Activated naive CD8-positive, alpha-beta T cell treated with anti-CD3 and anti-CD28 coated beads for 36 hours (primary cell): Measurements from ENCODE around the gene NTSR1. TPM values are rescaled to one million over a fixed set of nuclear protein-coding genes. Genes with fewer than 3 reads are reported as not detected.
A peak's percentile ranks its signal among the peaks of the same experiment; 100 is the strongest.

ENCODE experiments used
- DNase-seq: peaks from one replicate; pipeline ENCODE4 v3.0.0; 2021
- H3K27ac Mint-ChIP-seq: one replicate; pipeline ENCODE4 v1.8.0; 2022; ENCODE audit warnings: mild to moderate bottlenecking, moderate library complexity, mixed read lengths
- H3K27me3 Mint-ChIP-seq: one replicate; pipeline ENCODE4 v1.8.0; 2022; ENCODE audit warnings: mild to moderate bottlenecking, mixed read lengths
- H3K36me3 Mint-ChIP-seq: one replicate; pipeline ENCODE4 v1.8.0; 2021; ENCODE audit warnings: mild to moderate bottlenecking, mixed read lengths
- H3K4me1 Mint-ChIP-seq: one replicate; pipeline ENCODE4 v1.8.0; 2021; ENCODE audit warnings: mixed read lengths
- H3K4me3 Mint-ChIP-seq: one replicate; pipeline ENCODE4 v1.8.0; 2022; ENCODE audit warnings: mild to moderate bottlenecking, moderate library complexity, mixed read lengths
- H3K9me3 Mint-ChIP-seq: one replicate; pipeline ENCODE4 v1.8.0; 2022; ENCODE audit warnings: mixed read lengths
- total RNA-seq, 2 experiments: library from RNA; stranded (reverse); gene quantifications; one replicate each; pipeline ENCODE4 v1.2.3, GENCODE V29; 2021

Gene NTSR1
- total RNA-seq, 2 experiments from 2014 or later, result not detected

DNA sequence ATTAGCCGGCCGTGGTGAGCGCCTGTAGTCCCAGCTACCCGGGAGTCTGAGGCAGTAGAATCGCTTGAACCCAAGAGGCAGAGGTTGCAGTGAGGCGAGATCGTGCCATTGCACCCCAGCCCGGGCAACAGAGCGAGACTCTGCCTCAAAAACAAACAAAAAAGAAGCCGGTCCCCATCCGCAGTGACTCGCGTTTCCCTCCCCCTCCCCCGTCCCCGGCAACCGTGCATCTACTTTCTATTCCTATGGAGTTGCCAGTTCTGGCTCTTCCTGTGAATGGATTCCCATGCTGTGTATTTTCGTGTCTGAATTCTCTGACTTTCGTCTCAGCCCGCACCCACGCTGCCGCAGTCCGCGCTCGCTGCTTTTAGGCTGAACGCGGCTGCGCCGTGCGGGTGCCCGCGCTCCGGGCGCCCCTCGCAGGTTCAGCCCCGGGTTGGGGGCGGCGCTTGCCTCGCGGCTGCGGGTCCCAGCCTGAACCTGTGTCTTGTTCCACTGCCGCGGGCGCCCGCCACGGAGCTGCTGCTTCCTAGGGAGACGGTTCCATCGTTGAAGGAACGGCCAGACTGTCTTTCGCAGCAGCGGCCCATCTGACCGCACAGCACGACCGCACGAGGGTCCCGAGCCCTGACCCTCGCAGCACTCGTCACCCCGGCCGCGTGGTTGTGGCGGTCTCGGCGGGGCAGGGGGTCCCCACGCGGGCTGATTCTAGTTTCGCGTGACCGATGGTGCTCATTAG is 86.6 kb downstream of the NTSR1 start:
- Mint-ChIP-seq H3K9me3 (no peaks in the 10 kb centered on the region), H3K27me3 (no peaks in the 10 kb centered on the region), H3K27ac (peak overlapping the region; percentile 85), H3K4me1 (peaks cover 36% of the 10 kb centered on the region), H3K4me3 (peak overlapping the region; percentile 84), H3K36me3 (peaks cover 11% of the 10 kb centered on the region)
- peak; percentile 85 for DNase-seq

DNA sequence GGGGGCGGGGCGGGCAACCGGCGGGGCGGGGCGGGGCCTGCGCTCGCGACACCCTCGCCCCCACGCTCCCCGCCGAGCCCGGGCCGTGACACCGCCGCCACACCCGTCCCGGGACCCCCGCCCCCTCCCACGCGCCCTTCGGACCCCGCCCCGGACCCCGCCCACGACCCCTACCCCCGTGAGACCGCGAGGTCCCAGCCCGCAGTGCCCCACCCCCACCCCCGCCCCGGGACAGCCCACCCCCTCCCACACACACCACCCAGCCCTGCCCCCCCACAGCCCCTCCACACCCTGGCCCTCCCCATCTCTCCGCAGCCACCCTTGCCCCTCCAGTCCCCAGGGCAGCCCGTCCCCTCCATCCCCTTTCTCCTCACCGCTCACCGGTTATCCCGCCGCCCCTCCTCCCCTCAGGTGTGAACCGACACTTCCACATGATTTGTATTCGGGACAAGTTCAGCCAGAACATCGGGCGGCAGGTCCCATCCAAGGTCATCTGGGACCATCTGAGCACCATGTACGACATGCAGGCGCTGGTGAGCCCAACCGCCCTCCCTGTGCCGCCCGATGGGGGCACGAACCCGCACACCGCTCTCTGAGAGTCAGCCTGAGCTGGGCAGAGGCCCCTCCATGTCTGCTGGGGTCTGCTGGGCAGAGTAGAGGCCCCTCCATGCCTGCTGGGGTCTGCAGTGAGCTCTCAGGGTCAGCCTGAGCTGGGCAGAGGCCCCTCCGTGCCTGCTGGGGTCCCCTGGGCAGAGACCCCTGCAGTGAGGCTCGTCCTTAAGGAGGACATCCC is 88.3 kb downstream of the NTSR1 start:
- peaks cover 28% of the 10 kb centered on the region for H3K4me1 Mint-ChIP-seq
- H3K27me3 Mint-ChIP-seq, result no peaks in the 10 kb centered on the region

DNA sequence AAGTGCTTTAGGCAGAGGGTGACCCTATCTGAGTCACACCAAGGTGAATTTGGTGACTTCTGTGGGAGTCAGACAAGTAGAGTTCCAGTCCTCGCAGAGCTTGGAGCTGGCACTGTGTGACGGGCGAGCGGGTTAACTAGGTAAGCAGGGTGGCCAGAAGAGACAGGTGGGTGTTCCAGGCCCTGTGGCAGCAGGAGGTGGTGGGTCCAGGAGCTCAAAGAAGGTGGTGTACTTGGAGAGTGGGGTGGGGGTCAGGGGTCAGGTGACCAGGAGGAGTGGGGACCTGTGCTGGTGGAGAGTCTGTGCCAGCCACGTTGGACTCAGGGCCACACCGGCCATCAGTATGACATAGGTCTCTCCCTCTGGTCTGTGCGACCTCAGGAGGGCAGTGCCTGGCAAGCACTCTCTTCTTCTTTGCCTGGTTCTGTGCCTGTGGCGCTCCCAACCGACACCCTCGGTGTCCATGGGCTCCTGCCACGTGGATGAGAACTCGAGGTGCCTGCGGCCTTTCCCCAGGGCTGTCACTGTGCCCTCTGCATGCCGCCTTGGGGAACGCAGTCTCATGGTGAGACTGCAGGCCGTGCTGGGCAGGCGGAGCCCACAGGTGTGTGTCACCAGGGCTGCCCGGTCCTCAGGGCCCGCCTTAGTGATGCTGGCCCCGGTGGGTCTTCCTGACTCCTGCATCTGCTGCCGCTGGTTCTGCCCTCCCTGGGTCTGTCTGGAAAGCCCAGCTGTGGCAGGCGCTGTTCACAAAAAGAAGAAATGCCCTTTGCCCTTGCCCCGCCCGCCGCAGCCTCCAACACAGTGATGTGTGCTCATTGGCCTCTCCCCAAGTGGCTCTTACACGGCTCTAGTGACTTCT is 89.3 kb downstream of the NTSR1 start:
- peak overlapping the region; percentile 87 for H3K27ac Mint-ChIP-seq
- peak overlapping the region; percentile 91 for H3K4me3 Mint-ChIP-seq
- no peaks in the 10 kb centered on the region for H3K27me3 Mint-ChIP-seq
- no peak for DNase-seq
- peaks cover 11% of the 10 kb centered on the region for H3K36me3 Mint-ChIP-seq
- peaks cover 26% of the 10 kb centered on the region for H3K4me1 Mint-ChIP-seq
- H3K9me3 Mint-ChIP-seq, result no peaks in the 10 kb centered on the region

More for the DNA sequence above, 88.3 kb downstream of the NTSR1 start:
- no peaks in the 10 kb centered on the region for H3K9me3 Mint-ChIP-seq
- H3K27ac Mint-ChIP-seq, result peak overlapping the region; percentile 87
- peak overlapping the region; percentile 91 for H3K4me3 Mint-ChIP-seq
- peaks cover 11% of the 10 kb centered on the region for H3K36me3 Mint-ChIP-seq
- no peak for DNase-seq

DNA sequence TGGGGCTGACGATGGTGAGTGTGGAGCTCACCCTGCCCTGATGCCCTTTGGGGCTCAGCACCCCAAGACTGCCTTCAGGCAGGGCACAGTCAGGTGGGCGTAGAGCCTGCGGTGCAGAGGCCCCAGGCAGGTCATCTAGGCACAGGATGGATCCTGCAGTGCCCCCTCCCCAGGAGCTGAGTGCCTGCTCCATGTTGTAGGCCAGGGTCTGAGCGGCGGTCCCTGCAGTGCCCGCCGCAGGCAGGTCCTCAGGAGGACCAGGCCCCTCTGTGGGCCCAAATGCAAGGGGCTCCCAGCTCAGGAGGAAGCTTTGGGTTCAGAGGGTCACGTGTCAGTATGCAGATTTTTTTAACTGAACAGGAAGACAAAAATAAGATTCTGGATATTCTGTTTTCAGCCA is 90.4 kb downstream of the NTSR1 start:
- no peak overlapping the region for H3K4me3 Mint-ChIP-seq
- H3K4me1 Mint-ChIP-seq, result peaks cover 19% of the 10 kb centered on the region
- H3K36me3 Mint-ChIP-seq, result peaks cover 11% of the 10 kb centered on the region
- H3K9me3 Mint-ChIP-seq, result no peaks in the 10 kb centered on the region
- no peak overlapping the region for H3K27ac Mint-ChIP-seq
- no peak for DNase-seq
- no peaks in the 10 kb centered on the region for H3K27me3 Mint-ChIP-seq

DNA sequence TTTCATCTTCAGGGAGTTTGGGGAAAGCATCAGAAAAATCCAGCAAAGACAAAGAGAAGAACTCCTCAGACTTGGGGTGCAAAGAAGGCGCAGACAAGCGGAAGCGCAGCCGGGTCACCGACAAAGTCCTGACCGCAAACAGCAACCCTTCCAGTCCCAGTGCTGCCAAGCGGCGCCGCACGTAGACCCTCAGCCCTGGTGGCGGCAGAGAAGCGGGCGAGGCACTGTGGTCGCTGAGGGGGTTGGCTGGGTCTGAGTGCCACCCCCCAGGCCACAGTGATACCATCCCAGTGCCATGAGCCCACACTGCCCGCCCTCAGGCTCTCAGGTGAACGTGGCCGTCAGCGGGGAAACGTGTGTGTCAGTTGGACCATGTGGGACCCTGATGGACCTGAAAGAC is 90.8 kb downstream of the NTSR1 start:
- H3K27ac Mint-ChIP-seq, result no peak overlapping the region
- no peak for DNase-seq
- H3K9me3 Mint-ChIP-seq, result no peaks in the 10 kb centered on the region
- no peak overlapping the region for H3K4me3 Mint-ChIP-seq
- peaks cover 11% of the 10 kb centered on the region for H3K36me3 Mint-ChIP-seq
- no peaks in the 10 kb centered on the region for H3K27me3 Mint-ChIP-seq
- H3K4me1 Mint-ChIP-seq, result peaks cover 22% of the 10 kb centered on the region

DNA sequence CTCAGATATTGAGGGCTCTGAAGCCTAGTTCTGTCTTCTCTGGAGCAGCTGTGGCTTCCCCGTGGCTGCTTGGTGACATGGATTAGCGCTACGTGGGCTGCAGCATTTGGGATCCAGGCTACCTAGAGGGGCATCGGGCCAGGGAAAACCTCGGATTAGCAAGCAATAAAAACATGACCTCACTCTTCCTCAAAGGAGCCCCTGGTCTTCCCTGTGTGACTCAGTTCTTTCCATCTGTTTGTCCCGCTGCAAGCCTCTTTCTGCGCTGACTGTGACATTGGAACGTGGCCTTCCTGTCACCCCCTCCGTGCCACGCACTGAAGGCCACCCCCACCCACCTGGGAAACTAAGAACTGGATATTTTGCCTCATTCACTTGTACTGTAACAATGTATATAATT is 91.2 kb downstream of the NTSR1 start:
- Mint-ChIP-seq H3K36me3 (peaks cover 13% of the 10 kb centered on the region), H3K27ac (no peak overlapping the region), H3K4me3 (no peak overlapping the region), H3K9me3 (no peaks in the 10 kb centered on the region), H3K27me3 (no peaks in the 10 kb centered on the region), H3K4me1 (peaks cover 18% of the 10 kb centered on the region)
- no peak for DNase-seq

DNA sequence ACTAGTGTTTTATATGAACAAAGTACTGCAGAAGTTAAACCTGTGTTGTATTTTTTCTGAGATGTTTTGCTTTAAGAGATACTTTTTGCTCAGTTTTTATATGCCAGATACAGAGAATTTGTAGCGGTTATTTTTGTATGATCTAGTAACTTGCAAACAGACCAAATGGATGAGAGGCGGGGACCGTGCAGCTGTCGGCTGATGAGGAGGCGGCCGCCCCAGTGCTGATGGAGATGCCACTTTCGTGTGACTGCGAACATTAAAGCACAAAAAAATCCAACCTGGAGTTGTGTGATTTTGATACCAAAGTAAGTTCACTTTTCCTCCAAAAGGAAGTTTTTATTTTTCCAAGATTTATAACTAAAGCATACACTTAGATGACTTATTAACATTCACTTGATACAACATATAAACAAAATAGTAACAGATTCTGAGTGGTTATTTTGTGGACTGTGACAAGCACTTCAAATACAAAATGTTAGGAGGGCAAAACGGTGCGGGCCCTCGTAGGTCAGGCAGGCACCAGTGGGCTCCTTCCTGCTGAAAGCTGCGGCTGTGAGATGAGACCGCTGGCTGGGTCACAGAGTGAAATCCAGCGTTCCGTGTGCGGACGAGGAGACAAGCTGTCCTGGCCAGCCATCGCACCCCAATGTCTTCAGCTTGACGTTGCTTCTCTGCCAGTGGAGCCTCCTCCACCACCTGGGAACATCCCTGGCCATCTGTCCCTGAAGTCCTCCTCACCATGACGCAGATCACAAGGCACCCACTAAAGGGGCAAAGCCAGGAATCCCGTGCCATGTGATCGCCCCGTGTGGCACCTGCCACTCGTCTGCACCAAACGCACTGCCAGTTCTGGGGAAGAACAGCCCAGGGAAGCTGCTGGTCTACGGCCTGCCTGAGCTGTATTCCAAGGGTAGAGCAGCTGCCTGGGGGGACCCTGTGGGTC is 92.0 kb downstream of the NTSR1 start:
- Mint-ChIP-seq H3K27ac (no peak overlapping the region), H3K27me3 (no peaks in the 10 kb centered on the region)

DNA sequence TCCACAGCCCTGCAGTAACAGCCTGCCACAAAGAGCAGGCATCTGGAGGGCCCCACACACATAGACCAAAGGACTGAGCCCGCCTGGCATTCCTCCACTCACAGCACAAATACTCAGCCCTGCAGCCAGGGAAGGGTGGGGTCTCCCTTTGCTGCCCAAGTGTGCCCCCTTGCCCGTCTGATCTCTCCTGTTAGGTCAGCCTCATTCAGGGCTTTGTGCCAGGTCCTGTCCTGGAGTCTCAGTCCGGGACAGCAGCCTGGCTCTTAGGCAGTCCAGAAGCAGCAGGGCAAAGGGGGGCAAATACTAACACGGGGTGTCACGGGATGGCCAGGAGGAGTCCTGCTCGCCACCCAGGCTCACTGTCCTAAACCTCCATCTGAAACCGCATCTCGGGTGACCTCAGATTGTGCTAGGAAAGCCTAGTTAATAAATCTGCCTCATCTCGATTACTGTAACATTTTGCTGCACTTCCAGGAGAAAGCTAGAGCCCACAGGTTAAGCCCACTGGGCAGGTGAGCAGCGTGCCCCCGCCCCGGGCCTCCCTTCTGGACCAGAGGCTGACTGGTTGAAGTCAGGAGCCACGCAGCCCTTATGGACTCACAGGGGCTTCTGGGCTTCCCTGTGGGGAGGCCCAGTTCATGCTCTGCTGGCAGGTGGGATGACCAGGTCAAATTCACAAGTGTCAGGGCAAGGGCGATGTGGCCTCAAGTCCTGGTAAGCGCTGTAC is 92.8 kb downstream of the NTSR1 start:
- no peaks in the 10 kb centered on the region for H3K27me3 Mint-ChIP-seq
- no peak overlapping the region for H3K27ac Mint-ChIP-seq
- peaks cover 21% of the 10 kb centered on the region for H3K4me1 Mint-ChIP-seq
- no peak for DNase-seq
- H3K36me3 Mint-ChIP-seq, result peaks cover 19% of the 10 kb centered on the region
- H3K9me3 Mint-ChIP-seq, result no peaks in the 10 kb centered on the region
- no peak overlapping the region for H3K4me3 Mint-ChIP-seq

More for the DNA sequence above, 92.0 kb downstream of the NTSR1 start:
- peaks cover 15% of the 10 kb centered on the region for H3K36me3 Mint-ChIP-seq
- no peak overlapping the region for H3K4me3 Mint-ChIP-seq
- H3K9me3 Mint-ChIP-seq, result no peaks in the 10 kb centered on the region
- DNase-seq, result no peak
- H3K4me1 Mint-ChIP-seq, result peaks cover 18% of the 10 kb centered on the region

DNA sequence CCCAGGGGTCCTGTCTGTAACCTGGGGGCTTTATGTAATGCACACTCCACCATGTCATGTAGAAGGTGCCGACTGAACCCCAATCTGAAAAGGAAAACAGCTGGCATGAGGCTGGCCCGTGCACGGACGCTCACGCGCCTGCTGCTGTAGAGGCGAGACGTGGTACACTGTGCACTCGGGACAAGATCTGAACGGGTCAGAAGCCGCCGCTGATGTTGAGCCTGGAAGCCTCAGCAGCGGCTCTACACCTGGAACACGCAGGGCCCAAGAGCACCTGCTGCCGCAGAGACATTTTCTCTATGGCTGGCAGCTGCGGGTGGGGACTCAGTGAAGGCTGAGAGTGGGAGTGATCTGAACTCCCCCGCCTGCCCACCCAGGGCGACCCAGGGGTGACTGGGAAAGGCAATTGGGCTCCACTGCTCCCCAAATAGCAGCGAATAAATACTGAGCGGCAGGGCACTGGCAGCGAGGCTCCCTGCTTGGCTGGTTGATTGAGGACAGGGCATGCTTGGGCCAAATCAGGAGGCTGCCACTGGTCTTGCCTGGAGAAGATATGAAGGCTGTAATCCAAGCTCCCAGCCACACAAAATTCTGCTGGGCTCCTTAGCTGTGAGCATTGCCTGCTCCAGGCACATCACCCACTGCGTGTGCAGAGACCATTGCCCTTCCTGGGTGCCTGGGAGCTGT is 93.5 kb downstream of the NTSR1 start:
- no peak overlapping the region for H3K4me3 Mint-ChIP-seq
- H3K27ac Mint-ChIP-seq, result no peak overlapping the region
- no peaks in the 10 kb centered on the region for H3K27me3 Mint-ChIP-seq
- no peak for DNase-seq
- peaks cover 20% of the 10 kb centered on the region for H3K36me3 Mint-ChIP-seq
- no peaks in the 10 kb centered on the region for H3K9me3 Mint-ChIP-seq
- H3K4me1 Mint-ChIP-seq, result peaks cover 24% of the 10 kb centered on the region

DNA sequence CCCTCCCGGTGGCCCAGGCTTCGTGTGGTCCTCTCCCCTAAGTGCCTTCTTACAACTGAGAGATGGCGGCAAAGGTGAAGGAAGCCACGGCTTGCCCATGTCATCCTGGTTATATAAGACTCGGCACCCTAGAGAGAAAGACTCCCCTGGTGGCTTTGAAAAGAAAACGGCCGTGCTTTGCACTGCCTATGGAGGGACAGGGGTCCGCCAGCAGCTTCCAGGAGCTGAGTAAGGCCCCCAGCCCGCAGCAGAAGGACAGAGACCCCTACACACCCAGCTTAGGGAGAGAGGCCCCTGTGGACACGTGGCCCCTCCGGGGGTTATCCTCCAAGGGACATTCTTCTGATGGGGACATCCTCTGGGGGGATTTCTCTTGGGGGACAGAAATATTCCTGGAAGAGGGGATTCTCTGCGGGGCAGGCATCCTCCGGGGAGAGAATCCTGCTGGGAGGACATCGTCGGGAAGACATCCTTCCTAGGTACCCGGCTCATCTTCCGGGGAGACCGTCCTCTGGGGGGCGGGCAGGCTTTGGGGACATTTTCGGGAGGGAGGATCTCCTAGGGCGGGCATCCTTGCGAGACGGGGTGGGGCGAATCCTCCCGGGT is 95.5 kb downstream of the NTSR1 start:
- peak overlapping the region; percentile 83 for H3K4me3 Mint-ChIP-seq
- H3K27ac Mint-ChIP-seq, result peak overlapping the region; percentile 92
- H3K27me3 Mint-ChIP-seq, result no peaks in the 10 kb centered on the region
- peaks cover 18% of the 10 kb centered on the region for H3K36me3 Mint-ChIP-seq
- peaks cover 28% of the 10 kb centered on the region for H3K4me1 Mint-ChIP-seq
- DNase-seq, result no peak
- no peaks in the 10 kb centered on the region for H3K9me3 Mint-ChIP-seq

DNA sequence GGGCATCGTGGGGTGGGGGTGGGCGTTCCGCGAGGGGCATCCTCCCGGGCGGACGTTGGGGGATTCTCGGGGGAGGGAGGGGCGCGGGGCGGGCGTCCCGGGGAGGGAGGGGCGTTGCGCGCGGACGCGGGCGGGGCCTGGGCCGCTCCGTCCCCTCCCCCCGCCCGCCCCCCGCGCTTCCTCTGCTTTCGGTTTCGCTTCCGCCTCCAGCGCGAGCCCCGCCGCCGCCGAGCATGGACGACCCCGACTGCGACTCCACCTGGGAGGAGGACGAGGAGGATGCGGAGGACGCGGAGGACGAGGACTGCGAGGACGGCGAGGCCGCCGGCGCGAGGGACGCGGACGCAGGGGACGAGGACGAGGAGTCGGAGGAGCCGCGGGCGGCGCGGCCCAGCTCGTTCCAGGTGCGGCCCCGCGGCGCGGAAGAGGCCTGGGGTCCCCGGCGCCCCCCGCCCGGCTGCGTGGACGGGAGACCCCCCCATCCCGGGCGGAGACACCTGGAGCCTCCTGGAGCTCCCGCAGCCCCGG is 96.1 kb downstream of the NTSR1 start, which contains the start of gene OGFR:
Gene OGFR, plus strand, starts transcription at position 209 of the 528 bp plus-strand sequence. Its CDS starts 25 bp downstream, at position 234.
- peak within 1 kb of the TSS; percentile 94 for H3K27ac Mint-ChIP-seq
- H3K9me3 Mint-ChIP-seq, result no peaks in the 10 kb centered on the region
- H3K27me3 Mint-ChIP-seq, result no peaks in the 10 kb centered on the region
- DNase-seq, result peak; percentile 80
- peaks cover 28% of the 10 kb centered on the region for H3K4me1 Mint-ChIP-seq
- peak within 1 kb of the TSS; percentile 94 for H3K4me3 Mint-ChIP-seq
- H3K36me3 Mint-ChIP-seq, result peaks cover 13% of the 10 kb centered on the region

DNA sequence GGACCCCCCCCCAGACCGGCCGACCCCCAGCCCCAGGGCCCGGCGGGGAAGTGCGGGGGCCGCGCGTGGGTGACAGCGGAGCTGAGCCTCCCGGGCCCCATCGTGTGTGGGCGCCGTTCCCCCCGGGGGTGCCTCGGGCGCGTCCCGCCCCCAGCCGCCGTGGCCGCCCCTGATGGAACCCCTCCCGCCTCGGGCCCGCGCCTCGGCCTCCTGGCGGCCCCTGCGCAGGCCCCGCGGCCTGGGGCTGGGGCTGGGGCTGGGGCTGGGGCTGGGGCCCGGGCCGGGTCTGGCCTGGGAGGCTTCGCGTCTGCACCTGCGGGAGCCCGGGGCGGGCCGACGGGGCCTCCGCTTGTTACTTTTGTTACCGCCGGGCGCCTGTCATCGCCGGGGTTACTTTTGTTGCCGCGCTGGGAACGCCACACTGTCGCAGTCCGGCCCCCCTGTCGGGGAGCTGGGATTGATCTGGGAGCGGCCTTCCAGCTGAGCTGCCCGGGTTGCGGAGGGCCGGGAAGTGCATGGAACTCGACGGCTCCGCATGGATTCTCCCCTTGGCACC is 96.6 kb downstream of the NTSR1 start:
- H3K4me3 Mint-ChIP-seq, result peak overlapping the region; percentile 82
- peak; percentile 48 for DNase-seq
- H3K27me3 Mint-ChIP-seq, result no peaks in the 10 kb centered on the region
- H3K9me3 Mint-ChIP-seq, result no peaks in the 10 kb centered on the region
- peak overlapping the region; percentile 63 for H3K27ac Mint-ChIP-seq
- H3K36me3 Mint-ChIP-seq, result peaks cover 13% of the 10 kb centered on the region
- peaks cover 28% of the 10 kb centered on the region for H3K4me1 Mint-ChIP-seq
